Endometrial microvascular endothelial cells (primary cell): Measurements from ENCODE around the gene TWF1. TPM values are rescaled to one million over a fixed set of nuclear protein-coding genes. Genes with fewer than 3 reads are reported as not detected.

ENCODE experiments used
- in situ Hi-C: cut with HindIII; loops from 2 replicates; pipeline ENCODE4 v1.10.0; 2017; ENCODE audit warnings: low sequenced_read_pairs, low pct_unique_long_range_greater_than_20kb; ENCODE audit errors: inconsistent ontology term
- total RNA-seq: library from RNA; depleted of rRNA; stranded (reverse); fragments of >200 nt; gene quantifications from one replicate; pipeline ENCODE4 v1.2.3, GENCODE V29; 2015; ENCODE audit errors: inconsistent ontology term

Gene TWF1
- total RNA-seq, 1 donor from 2014 or later: 133 TPM

DNA sequence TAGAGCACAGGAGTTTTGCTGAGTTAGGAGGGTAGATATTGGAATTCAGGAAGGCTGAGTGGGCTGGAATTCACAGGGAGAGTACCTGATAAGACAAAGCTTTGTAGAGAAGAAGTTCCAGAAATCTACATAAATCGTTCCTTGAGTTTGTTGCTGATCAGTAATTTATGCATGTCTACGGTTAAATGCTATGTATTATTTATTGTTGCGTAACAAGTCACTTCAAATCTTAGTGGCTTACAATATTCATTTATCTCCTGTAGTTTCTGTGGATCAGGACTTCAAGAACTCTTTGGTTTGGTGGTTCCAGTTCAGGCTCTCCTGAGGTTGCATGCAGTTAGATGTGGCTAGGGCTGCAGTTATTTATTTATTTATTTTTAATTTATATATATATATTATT is 55.3 kb downstream of the TWF1 start:
- in situ Hi-C loops: no loop called here

DNA sequence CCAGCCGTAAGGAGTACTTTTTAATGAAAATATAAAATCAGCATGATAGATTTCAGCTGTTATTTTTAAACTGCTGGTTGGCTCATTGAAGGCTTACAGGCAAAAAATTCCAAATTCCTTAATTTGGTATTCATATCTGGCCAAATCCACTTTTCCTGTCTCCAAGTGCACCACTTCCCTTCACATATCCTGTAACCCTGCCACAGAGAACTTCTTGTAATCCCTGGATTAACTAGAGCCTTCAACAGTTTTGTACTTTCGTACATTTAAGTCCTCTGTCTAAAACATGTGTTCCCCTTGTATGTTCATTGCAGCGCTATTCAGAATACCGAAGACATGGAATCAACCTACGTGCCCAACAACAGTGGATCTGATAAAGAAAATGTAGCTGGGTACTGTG is 57.1 kb downstream of the TWF1 start:
- in situ Hi-C loops: no loop called here

DNA sequence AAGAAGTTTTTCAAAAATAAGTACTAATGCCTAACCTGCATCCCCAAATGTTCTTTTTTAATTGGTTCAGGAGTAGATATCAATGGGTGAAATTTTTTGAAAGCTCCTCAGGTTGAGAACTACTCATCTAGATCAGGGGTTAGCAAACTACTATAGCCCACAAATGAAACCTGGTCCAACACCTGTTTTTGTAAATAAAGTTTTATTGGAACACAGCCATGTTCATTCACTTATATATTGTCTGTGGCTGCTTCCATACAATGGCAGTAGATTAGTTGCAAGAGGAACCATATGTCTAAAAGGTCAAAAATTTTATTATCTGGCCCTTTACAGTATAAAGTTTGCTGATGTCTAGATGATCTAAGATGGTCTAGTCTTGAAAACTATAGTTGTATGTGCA is 61.3 kb downstream of the TWF1 start:
- in situ Hi-C loops: no loop called here

Other genes with a start within 250 kb of the TWF1 start
- gene PUS7L, start 47.5 kb downstream of the TWF1 start, total RNA-seq: 8.2 TPM
- 17.8 TPM for gene IRAK4, start 47.4 kb downstream of the TWF1 start, total RNA-seq
- gene TMEM117, start 29.8 kb upstream of the TWF1 start, total RNA-seq: 1.9 TPM